Measurements from ENCODE around the gene C11orf21. TPM values are rescaled to one million over a fixed set of nuclear protein-coding genes. Genes with fewer than 3 reads are reported as not detected.

Gene C11orf21
- polyA plus RNA-seq, 1 experiment: not detected

GRCh38 chr11:2266586-2267305 is 35.0 kb downstream of the C11orf21 start:
- peaks cover 20% of the 10 kb centered on the region for H3K27me3 ChIP-seq (ENCODE audit: control insufficient read depth, insufficient read depth, low read length)
- ChIA-PET CTCF (interaction anchor here (1.0 to 1.1 kb wide), 2 partner anchors 38 to 154 kb away, joined by 3 read pairs; no protein-coding TSS in a partner anchor), POLR2A (no interaction called here)
- DNase-seq (ENCODE audit: low read depth): no peak
- TF ChIP-seq CTCF (IDR thresholded peaks at IDR 0.05; ENCODE audit: insufficient read depth, low read depth, low read length): no peak
- H3K36me3 ChIP-seq (ENCODE audit: control insufficient read depth, insufficient read depth, low read length): no peaks in the 10 kb centered on the region
- H3K4me3 ChIP-seq (ENCODE audit: low read depth, low read length): no peak overlapping the region

- POLR2A ChIA-PET: no interaction called here
- CTCF ChIA-PET: no interaction called here
- no peak for TF ChIP-seq CTCF (IDR thresholded peaks at IDR 0.05; ENCODE audit: insufficient read depth, low read depth, low read length)
These were observed 35.7 kb downstream of the C11orf21 start for GRCh38 chr11:2265854-2266585.

GRCh38 chr11:2265396-2265795 is 36.3 kb downstream of the C11orf21 start:
- DNase-seq (ENCODE audit: low read depth): no peak
- POLR2A ChIA-PET: no interaction called here
- no peak for TF ChIP-seq CTCF (IDR thresholded peaks at IDR 0.05; ENCODE audit: insufficient read depth, low read depth, low read length)
- Histone ChIP-seq H3K27me3 (ENCODE audit: control insufficient read depth, insufficient read depth, low read length) (peaks cover 14% of the 10 kb centered on the region), H3K4me3 (ENCODE audit: low read depth, low read length) (no peak overlapping the region), H3K36me3 (ENCODE audit: control insufficient read depth, insufficient read depth, low read length) (no peaks in the 10 kb centered on the region)
- CTCF ChIA-PET: interaction anchor here (1.0 kb wide), 1 partner anchor 39 kb away, joined by 3 read pairs; no protein-coding TSS in a partner anchor

More at GRCh38 chr11:2265854-2266585, 35.7 kb downstream of the C11orf21 start:
- DNase-seq (ENCODE audit: low read depth): no peak
- Histone ChIP-seq H3K36me3 (ENCODE audit: control insufficient read depth, insufficient read depth, low read length) (no peaks in the 10 kb centered on the region), H3K27me3 (ENCODE audit: control insufficient read depth, insufficient read depth, low read length) (peaks cover 16% of the 10 kb centered on the region), H3K4me3 (ENCODE audit: low read depth, low read length) (no peak overlapping the region)

- peaks cover 13% of the 10 kb centered on the region for H3K27me3 ChIP-seq (ENCODE audit: control insufficient read depth, insufficient read depth, low read length)
- ChIA-PET CTCF (interaction anchor here (1.0 to 1.8 kb wide), 2 partner anchors 13 to 40 kb away, joined by 3 to 4 read pairs; no protein-coding TSS in a partner anchor), POLR2A (no interaction called here)
- TF ChIP-seq CTCF (IDR thresholded peaks at IDR 0.05; ENCODE audit: insufficient read depth, low read depth, low read length): no peak
- no peaks in the 10 kb centered on the region for H3K36me3 ChIP-seq (ENCODE audit: control insufficient read depth, insufficient read depth, low read length)
- DNase-seq (ENCODE audit: low read depth): no peak
- no peak overlapping the region for H3K4me3 ChIP-seq (ENCODE audit: low read depth, low read length)
These were observed 37.2 kb downstream of the C11orf21 start for GRCh38 chr11:2264366-2265053.
